ENCODE measurements around the gene CCDC6.

CCDC6 gene

DNA sequence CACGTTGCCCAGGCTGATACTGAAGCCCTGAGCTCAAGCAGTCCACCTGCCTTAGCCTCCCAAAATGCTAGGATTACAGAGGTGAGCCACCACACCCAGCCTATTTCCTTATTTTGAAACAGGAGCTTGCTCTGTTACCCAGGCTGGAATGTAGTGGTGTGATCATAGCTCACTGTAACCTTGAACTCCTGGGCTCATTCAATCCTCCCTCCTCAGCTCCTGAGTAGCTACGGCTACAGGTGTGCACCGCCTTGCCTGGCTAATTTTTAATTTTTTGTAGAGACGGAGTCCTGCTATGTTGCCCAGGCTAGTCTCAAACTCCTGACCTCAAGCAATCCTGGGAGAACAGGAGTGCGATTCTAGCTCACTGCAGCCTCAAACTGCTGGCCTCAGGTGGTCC lies 164.8 kb downstream of the CCDC6 start:
- H3K4me2 ChIP-seq (ENCODE audit: low read depth, low read length, poor library complexity, severe bottlenecking), result no peak overlapping the region
- no peaks in the 10 kb centered on the region for H3F3A ChIP-seq (ENCODE audit: insufficient read depth)
- TF ChIP-seq EZH2phosphoT487 (conservative IDR thresholded peaks at IDR 0.05; ENCODE audit: low read length), result no peak
- TF ChIP-seq, protein P1, sequence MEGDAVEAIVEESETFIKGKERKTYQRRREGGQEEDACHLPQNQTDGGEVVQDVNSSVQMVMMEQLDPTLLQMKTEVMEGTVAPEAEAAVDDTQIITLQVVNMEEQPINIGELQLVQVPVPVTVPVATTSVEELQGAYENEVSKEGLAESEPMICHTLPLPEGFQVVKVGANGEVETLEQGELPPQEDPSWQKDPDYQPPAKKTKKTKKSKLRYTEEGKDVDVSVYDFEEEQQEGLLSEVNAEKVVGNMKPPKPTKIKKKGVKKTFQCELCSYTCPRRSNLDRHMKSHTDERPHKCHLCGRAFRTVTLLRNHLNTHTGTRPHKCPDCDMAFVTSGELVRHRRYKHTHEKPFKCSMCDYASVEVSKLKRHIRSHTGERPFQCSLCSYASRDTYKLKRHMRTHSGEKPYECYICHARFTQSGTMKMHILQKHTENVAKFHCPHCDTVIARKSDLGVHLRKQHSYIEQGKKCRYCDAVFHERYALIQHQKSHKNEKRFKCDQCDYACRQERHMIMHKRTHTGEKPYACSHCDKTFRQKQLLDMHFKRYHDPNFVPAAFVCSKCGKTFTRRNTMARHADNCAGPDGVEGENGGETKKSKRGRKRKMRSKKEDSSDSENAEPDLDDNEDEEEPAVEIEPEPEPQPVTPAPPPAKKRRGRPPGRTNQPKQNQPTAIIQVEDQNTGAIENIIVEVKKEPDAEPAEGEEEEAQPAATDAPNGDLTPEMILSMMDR (IDR thresholded peaks at IDR 0.05; ENCODE audit: insufficient read depth, low read length, poor library complexity, severe bottlenecking), result no peak
- H4K20me1 ChIP-seq (ENCODE audit: low read depth, low read length), result no peaks in the 10 kb centered on the region
- no peak overlapping the region for H3K4me3 ChIP-seq (ENCODE audit: insufficient read depth, low read length, poor library complexity, severe bottlenecking)
- no peaks in the 10 kb centered on the region for H3K9me2 ChIP-seq (replicated peaks; ENCODE audit: insufficient read depth, low read length)
- H3K27me3 ChIP-seq (ENCODE audit: low read length), result no peaks in the 10 kb centered on the region
- H3K9ac ChIP-seq (ENCODE audit: low read length), result no peak overlapping the region
- no peaks in the 10 kb centered on the region for H3K79me2 ChIP-seq (ENCODE audit: insufficient read depth, low read length)
- no peak overlapping the region for H2AFZ ChIP-seq (ENCODE audit: low read depth, low read length, severe bottlenecking)
- H3K27ac ChIP-seq (ENCODE audit: low read depth, low read length), result no peak overlapping the region
- H3K9me3 ChIP-seq (ENCODE audit: insufficient read depth, low read length), result no peaks in the 10 kb centered on the region
- H3K36me3 ChIP-seq (ENCODE audit: low read length), result no peaks in the 10 kb centered on the region

DNA sequence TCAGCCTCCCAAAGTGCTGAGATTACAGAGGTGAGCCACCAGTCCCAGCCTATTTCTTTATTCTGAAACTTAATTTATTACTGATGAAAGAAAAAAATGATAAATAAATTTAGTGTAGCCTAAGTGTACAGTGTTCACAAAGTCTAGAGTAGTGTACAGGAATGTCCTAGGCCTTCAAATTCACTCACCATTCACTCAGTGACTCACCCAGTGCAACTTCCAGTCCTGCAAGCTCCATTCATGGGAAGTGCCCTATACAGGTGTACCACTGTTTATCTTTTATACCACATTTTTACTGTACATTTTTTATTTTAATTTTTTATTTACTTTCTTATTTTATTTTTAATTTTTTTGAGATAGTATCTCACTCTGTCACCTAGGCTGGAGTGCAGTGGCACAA lies 165.3 kb downstream of the CCDC6 start:
- no peak overlapping the region for H3K4me3 ChIP-seq (ENCODE audit: insufficient read depth, low read length, poor library complexity, severe bottlenecking)
- no peaks in the 10 kb centered on the region for H3K79me2 ChIP-seq (ENCODE audit: insufficient read depth, low read length)
- H3K9ac ChIP-seq (ENCODE audit: low read length), result no peak overlapping the region
- H2AFZ ChIP-seq (ENCODE audit: low read depth, low read length, severe bottlenecking), result no peak overlapping the region
- no peaks in the 10 kb centered on the region for H3F3A ChIP-seq (ENCODE audit: insufficient read depth)
- H3K9me2 ChIP-seq (replicated peaks; ENCODE audit: insufficient read depth, low read length), result no peaks in the 10 kb centered on the region
- no peaks in the 10 kb centered on the region for H3K27me3 ChIP-seq (ENCODE audit: low read length)
- no peaks in the 10 kb centered on the region for H4K20me1 ChIP-seq (ENCODE audit: low read depth, low read length)
- TF ChIP-seq EZH2phosphoT487 (conservative IDR thresholded peaks at IDR 0.05; ENCODE audit: low read length), result no peak
- TF ChIP-seq, protein P1 (IDR thresholded peaks at IDR 0.05; ENCODE audit: insufficient read depth, low read length, poor library complexity, severe bottlenecking), result no peak
- H3K4me2 ChIP-seq (ENCODE audit: low read depth, low read length, poor library complexity, severe bottlenecking), result no peak overlapping the region
- no peaks in the 10 kb centered on the region for H3K9me3 ChIP-seq (ENCODE audit: insufficient read depth, low read length)
- H3K36me3 ChIP-seq (ENCODE audit: low read length), result no peaks in the 10 kb centered on the region
- no peak overlapping the region for H3K27ac ChIP-seq (ENCODE audit: low read depth, low read length)
